Activated T-cell treated with anti-CD3 and anti-CD28 coated beads for 1 hour (primary cell): ENCODE data around the gene ASPRV1.

Experiments
- DNase-seq: peaks from one replicate; pipeline ENCODE4 v3.0.0-alpha.2; 2020; ENCODE audit warnings: low read depth

ASPRV1 gene

DNA sequence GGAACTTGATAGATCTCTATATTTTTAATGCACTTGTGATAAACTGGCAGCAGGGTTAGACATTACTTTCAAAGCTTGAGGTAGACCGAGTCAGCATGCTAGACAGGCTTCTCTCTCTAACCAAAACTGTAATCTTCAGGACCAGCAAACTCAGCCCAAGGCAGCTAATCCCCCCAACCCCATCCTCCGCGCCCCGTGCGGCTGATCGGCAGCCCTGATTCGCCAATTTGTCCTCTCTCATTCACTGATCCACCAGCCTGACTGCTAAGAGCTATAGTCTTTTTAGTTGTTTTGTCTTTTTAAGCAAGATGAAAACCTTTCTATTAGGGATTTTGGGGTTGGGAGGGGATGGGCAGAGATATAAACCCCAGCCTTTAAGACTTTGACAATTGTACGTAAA lies 20.7 kb downstream of the ASPRV1 start:
- DNase-seq, result no peak

DNA sequence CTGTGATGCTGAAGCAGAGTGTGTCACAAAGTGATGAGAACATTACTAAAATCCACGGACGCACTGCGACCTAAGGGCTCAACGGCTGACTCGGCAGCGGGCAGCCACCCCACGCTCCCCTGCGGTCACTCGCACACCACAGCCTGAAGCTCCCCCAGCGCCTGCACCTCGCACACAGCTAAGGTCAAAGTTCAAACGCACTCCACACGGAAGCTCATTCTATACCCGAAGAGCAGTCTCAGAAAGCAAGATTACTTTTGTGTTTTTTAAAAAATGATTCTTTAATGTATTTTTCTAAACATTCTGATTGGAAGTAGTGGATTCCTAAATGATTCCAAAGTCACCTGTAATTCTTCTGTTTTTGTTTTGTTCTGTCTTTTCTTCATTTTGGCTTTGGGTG lies 21.7 kb downstream of the ASPRV1 start:
- DNase-seq, result no peak

DNA sequence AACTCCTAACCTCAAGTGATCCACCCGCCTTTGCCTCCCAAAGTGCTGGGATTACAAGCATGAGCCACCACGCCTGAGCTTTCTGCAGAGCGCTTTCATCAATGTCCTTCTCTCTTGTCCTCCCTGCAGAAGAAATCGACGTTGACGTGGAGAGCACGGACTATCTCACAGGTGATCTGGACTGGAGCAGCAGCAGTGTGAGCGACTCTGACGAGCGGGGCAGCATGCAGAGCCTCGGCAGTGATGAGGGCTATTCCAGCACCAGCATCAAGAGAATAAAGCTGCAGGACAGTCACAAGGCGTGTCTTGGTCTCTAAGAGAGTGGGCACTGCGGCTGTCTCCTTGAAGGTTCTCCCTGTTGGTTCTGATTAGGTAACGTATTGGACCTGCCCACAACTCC lies 23.5 kb downstream of the ASPRV1 start:
- DNase-seq, result no peak

DNA sequence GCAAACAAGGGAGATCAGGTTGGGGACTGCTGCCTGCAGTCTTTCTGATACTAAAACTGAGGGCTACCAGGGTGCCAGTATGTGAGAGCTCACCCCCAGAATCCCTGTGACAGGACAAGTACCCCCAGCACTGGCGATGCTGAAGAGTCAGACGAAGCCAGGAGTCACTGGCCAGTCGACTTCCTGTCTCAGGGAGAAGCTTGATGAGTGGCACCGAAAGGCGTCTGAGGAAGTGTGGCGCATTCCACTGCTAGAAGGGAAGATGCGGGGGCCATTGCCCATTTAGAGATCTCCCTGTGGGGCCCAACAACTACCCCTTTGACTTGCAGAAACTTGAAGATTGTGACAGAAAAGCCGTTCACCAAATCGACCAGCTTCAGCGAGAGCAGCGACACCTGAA lies 24.5 kb downstream of the ASPRV1 start:
- no peak for DNase-seq

DNA sequence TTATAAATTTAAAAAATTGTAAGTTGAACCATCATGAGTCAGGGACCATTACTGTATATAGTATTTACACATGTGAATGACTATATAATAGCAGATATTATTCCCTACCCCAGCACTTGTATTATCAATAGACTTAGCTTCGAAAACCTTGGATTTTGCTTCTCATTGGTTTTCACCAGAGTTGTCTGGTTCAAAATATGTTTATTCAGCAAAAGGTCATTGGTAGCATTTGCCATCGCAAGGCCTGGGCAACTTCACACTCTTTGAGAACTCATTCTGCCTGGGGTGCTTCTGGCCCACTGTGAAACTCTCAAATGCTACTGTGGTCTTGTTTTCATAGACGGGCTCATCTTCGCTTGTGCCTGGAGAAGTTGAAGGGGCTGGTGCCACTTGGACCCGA lies 26.4 kb downstream of the ASPRV1 start:
- DNase-seq, result no peak

DNA sequence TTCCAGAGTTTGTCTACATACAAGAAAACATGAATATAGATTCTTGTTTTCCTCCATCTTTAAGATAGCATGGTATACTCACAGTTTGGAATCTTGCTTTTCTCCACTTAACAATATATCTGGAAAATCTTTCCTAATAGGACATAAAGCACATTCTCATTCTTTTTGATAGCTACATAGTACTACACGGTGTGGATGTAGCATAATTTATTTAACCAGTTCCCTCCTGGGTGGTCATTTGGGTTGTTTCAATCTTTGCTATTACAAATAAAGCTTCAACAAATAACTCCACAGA lies 26.9 kb downstream of the ASPRV1 start:
- DNase-seq, result no peak

DNA sequence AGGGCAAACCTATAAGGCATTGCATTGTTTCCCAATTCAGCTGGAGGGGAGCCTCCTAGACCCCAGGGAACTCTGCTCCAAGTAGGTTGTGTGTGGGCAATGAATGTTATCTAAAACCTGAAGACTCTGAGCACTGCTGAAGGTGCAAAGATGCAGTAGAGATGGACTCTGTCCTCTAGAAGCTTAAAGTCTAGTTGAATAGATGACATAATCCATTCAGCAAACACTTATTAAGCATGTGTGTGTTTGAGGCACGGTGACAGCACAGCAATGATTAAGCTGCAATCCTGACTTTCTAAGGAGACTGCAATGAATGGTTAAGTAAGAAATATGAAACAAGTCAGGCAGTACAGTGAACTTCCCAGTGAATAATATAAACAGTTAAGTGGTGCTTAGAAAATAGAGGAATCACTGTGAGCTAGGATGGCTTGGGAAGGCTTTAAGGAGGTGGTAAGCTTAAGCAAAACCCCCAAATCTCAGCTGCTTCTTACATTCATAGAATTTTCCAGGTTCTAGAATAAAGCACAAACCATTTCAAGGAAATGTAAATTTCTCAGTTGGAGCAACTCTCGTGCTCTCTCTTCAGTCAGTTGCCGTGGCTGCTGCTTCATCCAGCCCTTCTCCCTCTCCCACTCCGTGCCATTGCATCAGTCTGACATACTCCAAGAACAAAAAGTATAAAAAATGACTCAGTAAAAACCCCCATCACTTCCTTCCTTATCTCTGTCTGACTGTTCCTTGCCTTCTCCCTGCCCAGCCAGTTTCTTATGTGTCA lies 27.4 kb downstream of the ASPRV1 start:
- no peak for DNase-seq

DNA sequence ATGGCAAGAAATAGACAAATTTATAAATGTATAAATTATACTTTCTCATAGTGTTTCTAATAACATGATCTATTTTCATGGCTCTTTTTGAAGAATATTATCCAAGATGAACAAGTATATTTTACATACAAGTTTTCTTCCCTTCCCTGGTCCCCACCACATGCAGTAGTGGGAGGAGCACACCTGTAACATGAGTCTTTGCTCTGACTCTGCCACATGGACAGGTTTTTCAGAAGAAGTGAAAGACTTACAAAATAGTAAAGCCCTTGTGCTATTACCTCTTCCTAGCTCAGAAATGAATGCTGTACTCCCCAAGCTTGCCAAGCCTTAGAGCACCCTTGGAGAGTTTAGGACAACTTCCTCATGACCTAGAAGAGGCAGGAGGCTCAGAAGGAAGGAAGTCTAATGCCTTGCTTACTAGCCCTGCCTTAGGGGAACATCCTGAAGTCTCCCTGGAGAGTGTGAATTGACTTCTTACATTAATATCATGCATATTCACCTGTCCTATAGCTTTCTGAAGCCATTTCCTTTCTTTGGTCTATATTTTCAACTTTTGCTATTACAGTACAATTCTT lies 28.1 kb downstream of the ASPRV1 start:
- no peak for DNase-seq

DNA sequence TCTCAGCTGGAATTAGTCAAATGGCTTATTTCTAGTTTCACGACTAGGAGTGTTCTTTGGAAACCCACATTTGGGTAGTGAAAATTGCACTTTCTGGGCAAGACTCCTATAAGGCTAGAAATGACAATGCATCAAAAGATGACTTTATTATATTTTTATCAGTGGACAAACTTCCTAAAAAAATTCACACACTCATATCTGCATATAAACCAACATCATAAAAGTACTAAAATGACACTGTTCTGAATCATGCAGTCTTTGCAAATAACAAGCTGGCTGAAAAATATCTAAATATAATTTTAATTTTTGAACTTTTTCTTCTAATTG lies 28.9 kb downstream of the ASPRV1 start:
- no peak for DNase-seq

DNA sequence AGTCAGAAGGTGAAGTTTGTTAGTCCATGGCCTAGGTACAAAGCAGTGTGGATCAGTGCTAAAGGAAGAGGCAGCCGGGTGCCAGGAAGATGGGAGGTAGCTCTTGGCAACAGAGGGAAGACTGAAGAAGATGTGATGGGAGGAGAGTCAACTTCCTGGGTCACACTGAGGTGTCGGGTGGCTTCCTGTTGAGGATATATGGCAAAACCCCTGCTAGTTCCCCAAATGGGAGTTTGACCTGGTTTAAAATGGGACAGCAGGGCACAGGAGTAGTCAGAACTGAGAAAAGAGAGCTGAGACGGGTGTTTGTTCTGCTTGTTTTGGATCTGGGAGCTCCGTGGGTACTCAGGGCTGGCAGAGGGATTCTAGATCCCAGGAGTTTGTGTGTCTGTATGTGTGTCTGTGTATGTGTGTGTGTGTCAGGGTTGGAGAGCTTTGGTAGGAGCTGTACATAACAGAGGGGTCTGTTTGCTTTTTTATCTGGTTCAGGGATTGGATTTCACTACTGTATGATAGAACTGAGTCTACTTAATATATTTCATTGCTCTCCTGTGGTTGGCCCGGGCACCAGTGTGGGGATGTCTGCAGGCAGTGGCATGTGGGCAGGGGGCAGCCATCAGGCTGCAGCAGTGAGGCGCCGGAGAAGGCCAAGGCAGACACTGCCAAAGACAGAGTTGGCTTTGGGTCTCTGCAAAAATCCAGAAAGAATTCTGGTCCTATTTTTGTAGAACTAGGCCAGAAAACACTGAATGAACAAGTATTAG lies 29.4 kb downstream of the ASPRV1 start:
- no peak for DNase-seq

DNA sequence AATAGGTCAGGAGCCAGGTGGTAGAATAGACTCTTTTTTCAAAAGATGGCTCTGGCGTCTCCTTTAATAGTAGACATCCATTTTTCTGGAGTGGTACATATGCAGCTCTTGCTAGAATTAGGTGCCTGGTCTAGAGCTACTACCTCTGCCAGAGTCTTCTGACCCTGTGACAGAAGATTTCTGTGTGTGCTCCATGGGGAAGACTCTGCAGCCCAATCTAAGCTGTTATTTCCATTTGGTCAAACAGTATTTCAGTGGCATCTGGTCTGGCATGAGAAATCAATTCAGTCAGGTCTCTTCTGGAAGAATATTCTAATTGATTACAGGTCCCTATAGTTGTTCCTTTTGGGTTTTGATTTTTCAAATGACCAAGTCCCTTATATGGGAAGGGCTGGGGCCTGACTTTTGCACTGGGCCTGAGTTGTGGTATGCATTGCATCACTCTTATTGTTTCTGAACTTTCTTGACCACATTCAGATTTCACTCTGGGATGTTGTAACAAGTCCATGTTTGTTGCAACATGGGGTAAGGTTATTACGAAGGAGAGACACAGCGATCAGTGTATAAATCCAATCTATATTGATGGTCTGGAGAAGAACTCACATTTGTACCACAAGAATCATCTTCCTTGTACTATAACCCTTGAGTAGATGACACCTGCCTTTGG lies 34.4 kb downstream of the ASPRV1 start:
- DNase-seq, result no peak

DNA sequence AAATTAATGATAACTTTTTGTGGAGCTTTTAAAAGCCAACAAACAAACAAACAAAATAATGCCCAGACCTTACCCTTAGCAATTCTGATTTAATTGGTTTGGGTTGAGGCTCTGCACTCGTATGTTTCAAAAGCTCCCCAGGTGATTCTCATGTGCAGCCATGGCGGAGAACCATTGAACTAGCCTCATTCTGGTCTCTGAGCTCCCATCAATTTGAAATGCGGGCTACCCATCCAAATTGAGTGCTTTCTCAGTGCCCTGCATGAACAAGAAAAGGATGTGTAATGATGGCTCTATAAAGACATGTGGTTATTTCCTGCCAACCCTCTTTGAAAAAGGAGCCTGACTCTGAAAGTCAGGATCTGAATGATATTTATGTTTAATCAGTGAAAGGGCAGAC lies 38.3 kb downstream of the ASPRV1 start:
- no peak for DNase-seq

DNA sequence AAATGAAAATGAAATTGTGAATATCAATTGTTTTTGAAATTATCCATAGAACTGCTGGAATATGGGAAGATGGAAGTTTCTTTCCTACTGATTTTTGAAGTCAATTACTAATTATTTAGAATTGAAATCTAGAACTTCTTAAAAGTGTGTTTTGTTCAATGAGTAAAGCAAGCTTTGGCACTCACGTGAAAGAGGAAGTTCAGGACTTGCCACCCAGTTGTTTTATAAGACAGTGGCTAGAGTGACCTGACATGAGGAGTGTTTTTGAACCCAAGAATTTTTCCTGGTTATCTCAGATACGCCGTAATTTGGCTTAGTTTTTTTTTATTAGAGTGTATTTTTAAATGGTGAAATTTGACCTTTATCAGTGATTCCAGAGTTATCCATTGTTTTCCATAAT lies 43.0 kb downstream of the ASPRV1 start:
- no peak for DNase-seq

DNA sequence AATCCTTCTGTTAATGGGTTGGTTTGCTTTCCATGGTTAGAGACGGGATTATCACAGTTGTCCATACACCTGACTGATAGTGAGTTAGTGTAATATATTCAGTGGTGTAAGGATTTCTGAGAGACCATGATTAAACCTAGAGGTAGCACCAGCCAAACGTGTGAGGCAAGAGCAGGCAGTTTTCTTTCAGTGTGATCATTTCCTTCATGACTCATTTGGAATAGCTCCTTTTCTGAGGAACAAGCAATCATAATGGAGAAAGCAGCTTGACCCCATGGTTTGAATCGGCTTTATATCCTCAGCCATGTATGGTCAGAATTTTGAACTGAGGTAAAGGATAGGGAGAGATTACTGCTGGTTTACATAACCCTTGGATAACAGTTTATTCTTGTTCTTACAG lies 43.6 kb downstream of the ASPRV1 start:
- no peak for DNase-seq

DNA sequence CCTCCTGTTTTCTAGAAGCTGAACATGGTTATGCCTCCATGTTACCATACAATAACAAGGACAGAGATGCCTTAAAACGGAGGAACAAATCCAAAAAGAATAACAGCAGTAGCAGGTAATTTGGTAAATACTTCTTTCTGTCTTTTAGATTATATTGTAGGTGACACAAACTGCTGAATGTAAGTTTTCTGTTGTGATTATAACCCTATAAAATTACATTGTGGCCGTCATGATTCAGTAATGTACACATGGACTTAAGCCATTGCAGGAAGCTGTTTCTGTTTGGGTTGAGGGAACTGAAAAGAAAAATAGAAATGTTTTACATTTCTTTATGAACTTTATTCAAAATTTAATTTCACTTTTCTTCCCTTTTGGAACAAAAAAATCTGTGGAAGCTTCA lies 45.3 kb downstream of the ASPRV1 start:
- no peak for DNase-seq

DNA sequence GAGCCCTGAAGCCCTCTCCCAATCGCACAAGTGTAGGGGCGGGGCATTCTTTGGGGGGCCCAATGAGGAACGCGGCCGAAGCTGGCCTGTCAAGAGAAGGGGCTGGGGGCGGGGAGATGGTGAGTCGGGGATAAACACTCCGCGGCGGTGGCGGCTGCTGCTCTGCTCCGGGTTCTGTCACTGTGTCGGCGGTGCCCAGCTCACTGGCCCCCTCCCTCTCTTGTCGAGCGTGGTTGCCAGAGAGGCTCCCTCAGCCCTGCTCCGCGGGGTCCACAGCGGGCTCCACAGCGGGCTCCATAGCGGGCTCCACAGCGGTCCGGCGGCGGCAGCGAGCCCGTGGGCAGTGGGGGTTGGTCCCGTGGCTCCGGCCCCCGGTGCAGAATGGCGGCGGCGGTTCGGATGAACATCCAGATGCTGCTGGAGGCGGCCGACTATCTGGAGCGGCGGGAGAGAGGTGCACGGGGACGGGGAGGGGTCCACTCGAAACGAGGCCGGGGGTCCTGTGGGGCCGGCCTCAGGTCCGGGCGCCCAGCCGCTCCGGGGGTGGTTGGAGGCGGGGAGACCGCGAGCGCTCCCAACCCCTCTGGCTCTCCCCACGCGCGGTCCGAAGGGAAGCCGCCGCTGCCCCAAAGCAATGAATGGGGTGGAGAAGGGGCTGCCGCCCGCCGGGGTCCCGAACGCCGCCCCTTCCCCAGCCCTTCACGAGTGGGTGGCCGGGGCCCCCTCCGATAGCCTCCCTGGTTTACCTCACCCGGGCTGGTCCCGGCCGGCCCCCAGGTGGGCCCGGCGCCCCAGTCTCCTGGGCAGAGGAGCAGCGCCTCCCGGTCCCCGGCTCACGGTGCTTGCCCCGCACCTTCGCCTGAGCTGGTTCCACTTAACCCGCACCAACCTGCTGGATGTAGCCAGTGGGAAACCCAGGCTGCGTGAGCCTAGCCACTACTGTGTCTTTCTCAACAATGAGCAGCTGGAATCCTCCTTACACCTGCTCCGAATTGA lies 46.2 kb downstream of the ASPRV1 start, which contains the start of gene MXD1:
TSS of gene MXD1 (plus strand) at position 160 of the 996 bp plus-strand sequence. CDS start at position 382, 222 bp downstream.
- peak; percentile 99 for DNase-seq

DNA sequence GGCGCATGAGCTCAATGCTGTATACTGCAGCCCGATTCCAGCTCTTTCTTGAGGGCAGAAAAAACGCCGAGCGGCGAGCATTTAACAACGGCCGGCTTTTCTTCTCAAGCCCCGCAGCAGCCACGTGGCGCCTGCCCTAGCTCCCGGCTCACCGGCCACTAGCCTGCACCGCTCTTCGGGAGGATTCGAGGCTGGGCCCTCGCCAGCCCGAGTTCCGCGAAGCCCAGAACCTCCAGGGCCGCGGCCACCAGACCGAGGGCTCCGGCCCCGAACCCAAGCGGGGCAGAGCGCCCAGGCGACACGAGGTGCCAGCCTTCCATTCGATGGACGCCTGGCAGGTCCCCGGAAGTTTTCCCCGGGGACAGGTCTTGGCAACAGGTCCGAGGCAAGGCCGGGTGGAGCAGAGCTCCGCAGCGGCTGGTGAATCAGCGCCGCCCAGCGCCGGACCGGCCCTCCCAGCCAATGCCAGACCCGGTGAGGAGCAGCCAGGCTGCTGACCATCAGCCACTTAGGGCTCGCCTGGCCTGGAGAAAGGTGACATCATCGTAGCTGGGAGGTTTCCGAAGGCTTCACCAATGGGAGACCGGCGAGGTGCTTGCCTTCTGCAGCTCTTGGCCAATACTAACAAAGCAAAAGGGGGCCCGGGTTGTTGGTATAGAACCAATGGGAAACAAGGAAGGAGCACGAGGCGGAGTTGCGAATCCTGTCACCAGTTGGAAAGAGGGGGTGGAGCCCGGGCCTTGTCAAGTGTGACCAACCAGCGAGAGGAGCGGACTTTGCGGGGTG lies 47.1 kb downstream of the ASPRV1 start:
- DNase-seq, result no peak

DNA sequence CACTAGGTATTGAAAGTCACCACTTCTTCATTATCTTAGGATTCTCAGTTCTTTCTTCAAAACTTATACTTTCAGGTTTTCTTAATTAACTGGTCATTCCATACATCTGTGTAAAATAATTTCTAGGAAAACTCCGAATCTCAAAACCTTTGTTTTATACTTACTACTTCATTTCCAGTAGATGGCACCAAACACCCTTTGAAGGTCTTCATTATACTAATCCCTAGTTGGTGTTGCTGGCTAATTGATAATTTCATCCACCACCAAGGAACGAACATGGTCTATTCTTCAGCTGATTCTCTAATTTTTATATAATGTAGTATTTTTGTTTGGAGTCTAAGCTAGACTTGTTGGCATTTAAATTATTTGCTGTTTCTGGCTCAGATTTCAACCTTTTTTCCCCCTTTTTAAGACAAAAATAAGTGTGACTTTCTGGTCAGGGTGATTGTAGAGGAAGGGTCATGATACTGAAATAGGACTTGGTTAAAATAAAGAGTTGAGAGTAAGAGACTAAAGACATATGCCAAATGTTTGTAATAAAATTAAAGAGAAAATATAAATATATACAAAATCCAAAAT lies 49.4 kb downstream of the ASPRV1 start:
- no peak for DNase-seq
